WTC11 (cell line): ENCODE measurements around the gene TAF1D. TPM values are rescaled to one million over a fixed set of nuclear protein-coding genes. Genes with fewer than 3 reads are reported as not detected.

Experiments
- ATAC-seq: fragments of 200-7000 bp; cut with Tn5 transposase; 2 replicates; pipeline ENCODE4 v1.10.0; 2021; ENCODE audit warnings: mild to moderate bottlenecking, moderate library complexity
- CTCF ChIA-PET: fragments of 300-600 bp; sonication (Branson Sonifier 250); formaldehyde crosslinking; loops from one replicate; lab custom pipeline; 2021; ENCODE audit warnings: antibody characterized with exemption; lab: Charles Lee
- POLR2A ChIA-PET: fragments of 350-600 bp; sonication (Branson Sonifier 250); formaldehyde crosslinking; loops from one replicate; lab custom pipeline; 2021; ENCODE audit warnings: antibody characterized with exemption; lab: Charles Lee
- DNase-seq: peaks from one replicate; pipeline ENCODE4 v3.0.0; 2021; ENCODE audit warnings: low spot score
- H3K27ac Mint-ChIP-seq: 2 replicates; pipeline ENCODE4 v1.8.0; 2021; ENCODE audit warnings: mixed read lengths
- H3K27me3 Mint-ChIP-seq: 2 replicates; pipeline ENCODE4 v1.8.0; 2021; ENCODE audit warnings: low read depth, mild to moderate bottlenecking, moderate library complexity, mixed read lengths
- H3K36me3 Mint-ChIP-seq: 2 replicates; pipeline ENCODE4 v1.8.0; 2021; ENCODE audit warnings: mixed read lengths
- H3K4me1 Mint-ChIP-seq: 2 replicates; pipeline ENCODE4 v1.8.0; 2022; ENCODE audit warnings: mixed read lengths
- H3K4me3 Mint-ChIP-seq: 2 replicates; pipeline ENCODE4 v1.8.0; 2021; ENCODE audit warnings: mild to moderate bottlenecking, moderate library complexity, mixed read lengths
- H3K9me3 Mint-ChIP-seq: 2 replicates; pipeline ENCODE4 v1.8.0; 2021; ENCODE audit warnings: mixed read lengths
- AFF4 ChIP-seq: sonication (generic); formaldehyde crosslinking; IDR thresholded peaks from 2 replicates; pipeline ENCODE4 v1.8.1; 2023; ENCODE audit warnings: mild to moderate bottlenecking, missing genetic modification reagents, borderline replicate concordance
- CREM ChIP-seq: sonication (generic); formaldehyde crosslinking; IDR thresholded peaks from 2 replicates; pipeline ENCODE4 v1.8.1; 2022; ENCODE audit warnings: mild to moderate bottlenecking, missing genetic modification reagents, moderate library complexity
- EMX1 ChIP-seq: fragments of 250-450 bp; sonication (Bioruptor Pico); IDR thresholded peaks from 2 replicates; pipeline ENCODE4 v1.8.0; 2021; ENCODE audit warnings: mild to moderate bottlenecking
- ETV6 ChIP-seq: sonication (generic); formaldehyde crosslinking; IDR thresholded peaks from 2 replicates; pipeline ENCODE4 v1.8.1; 2022; ENCODE audit warnings: mild to moderate bottlenecking, missing genetic modification reagents
- GABPB1 ChIP-seq: sonication (generic); formaldehyde crosslinking; IDR thresholded peaks from 2 replicates; pipeline ENCODE4 v1.8.1; 2023; ENCODE audit warnings: mild to moderate bottlenecking, missing genetic modification reagents
- MXD4 ChIP-seq: fragments of 250-450 bp; sonication (Bioruptor Pico); IDR thresholded peaks from 2 replicates; pipeline ENCODE4 v1.8.0; 2021; ENCODE audit warnings: mild to moderate bottlenecking, moderate library complexity, borderline replicate concordance
- MYBL2 ChIP-seq: sonication (generic); formaldehyde crosslinking; IDR thresholded peaks from 2 replicates; pipeline ENCODE4 v1.8.1; 2023; ENCODE audit warnings: mild to moderate bottlenecking, moderate library complexity, missing genetic modification reagents
- NFATC4 ChIP-seq: fragments of 250-450 bp; sonication (Bioruptor Pico); IDR thresholded peaks from 2 replicates; pipeline ENCODE4 v1.9.0; 2021; ENCODE audit warnings: mild to moderate bottlenecking
- NR1H2 ChIP-seq: sonication (generic); formaldehyde crosslinking; IDR thresholded peaks from 2 replicates; pipeline ENCODE4 v1.9.0; 2021; ENCODE audit warnings: mild to moderate bottlenecking, moderate library complexity, missing genetic modification reagents
- PRRX2 ChIP-seq: fragments of 250-450 bp; sonication (Bioruptor Pico); IDR thresholded peaks from 2 replicates; pipeline ENCODE4 v1.8.0; 2021; ENCODE audit warnings: mild to moderate bottlenecking
- SMAD3 ChIP-seq: sonication (generic); formaldehyde crosslinking; IDR thresholded peaks from 2 replicates; pipeline ENCODE4 v1.8.0; 2022; ENCODE audit warnings: missing genetic modification reagents, mild to moderate bottlenecking, borderline replicate concordance
- ZBTB21 ChIP-seq: sonication (generic); formaldehyde crosslinking; IDR thresholded peaks from 2 replicates; pipeline ENCODE4 v1.8.1; 2023; ENCODE audit warnings: mild to moderate bottlenecking, missing genetic modification reagents, borderline replicate concordance
- ZNF512 ChIP-seq: sonication (generic); formaldehyde crosslinking; IDR thresholded peaks from 2 replicates; pipeline ENCODE4 v1.8.1; 2022; ENCODE audit warnings: missing genetic modification reagents, borderline replicate concordance
- ZNF671 ChIP-seq: fragments of 250-450 bp; sonication (Bioruptor Pico); IDR thresholded peaks from 2 replicates; pipeline ENCODE4 v1.8.0; 2021; ENCODE audit warnings: mild to moderate bottlenecking
- total RNA-seq: library from RNA; stranded (reverse); gene quantifications from 3 replicates; pipeline ENCODE4 v1.2.3, GENCODE V29; 2021
- TF ChIP-seq, protein P1 (sequence below): fragments of 250-450 bp; sonication (Bioruptor Pico); conservative IDR thresholded peaks from 2 replicates; pipeline ENCODE4 v1.9.0; 2021; ENCODE audit warnings: mild to moderate bottlenecking
- TF ChIP-seq, protein P2 (sequence below): fragments of 250-450 bp; sonication (Bioruptor Pico); IDR thresholded peaks from 2 replicates; pipeline ENCODE4 v1.8.0; 2021; ENCODE audit warnings: mild to moderate bottlenecking
- TF ChIP-seq, protein P3 (sequence below): sonication (generic); formaldehyde crosslinking; IDR thresholded peaks from 2 replicates; pipeline ENCODE4 v1.8.0; 2022; ENCODE audit warnings: mild to moderate bottlenecking, missing genetic modification reagents
- TF ChIP-seq, protein P4 (sequence below): sonication (generic); formaldehyde crosslinking; IDR thresholded peaks from 2 replicates; pipeline ENCODE4 v1.8.1; 2023; ENCODE audit warnings: mild to moderate bottlenecking, missing genetic modification reagents
- TF ChIP-seq, protein P5 (sequence below): sonication (generic); formaldehyde crosslinking; IDR thresholded peaks from 2 replicates; pipeline ENCODE4 v1.8.1; 2022; ENCODE audit warnings: low read depth, mild to moderate bottlenecking, moderate library complexity, missing genetic modification reagents, borderline replicate concordance

The TAF1D gene
- total RNA-seq, 1 experiment from 2014 or later, result 223 TPM

GRCh38 chr11:93738647-93739081 lies 2.6 kb downstream of the TAF1D start:
- POLR2A ChIA-PET, result interaction anchor here (0.9 kb wide), 2 partner anchors 12 to 46 kb away, joined by 3 read pairs; partner anchors contain the start of gene MED17
- H3K36me3 Mint-ChIP-seq, result peaks cover 76% of the 10 kb centered on the region
- ATAC-seq, result no peak
- H3K27ac Mint-ChIP-seq, result peak overlapping the region; percentile 96
- H3K4me3 Mint-ChIP-seq, result peak overlapping the region; percentile 99
- DNase-seq, result no peak
- peaks cover 57% of the 10 kb centered on the region for H3K4me1 Mint-ChIP-seq
- CTCF ChIA-PET, result no interaction called here
- H3K9me3 Mint-ChIP-seq, result no peaks in the 10 kb centered on the region
- no peaks in the 10 kb centered on the region; the same call in 1 of the 2 replicates for H3K27me3 Mint-ChIP-seq
- TF ChIP-seq MXD4 (CRISPR knock-in tag) (no peak), NR1H2 (no peak), PRRX2 (peak; percentile 60), ZNF671 (CRISPR knock-in tag) (0 out of 2 replicates have a peak, but pooled peaks have one; percentile 11), EMX1 (CRISPR knock-in tag) (peak; percentile 87; the same call in 1 of the 2 replicates)
- TF ChIP-seq, protein P1, sequence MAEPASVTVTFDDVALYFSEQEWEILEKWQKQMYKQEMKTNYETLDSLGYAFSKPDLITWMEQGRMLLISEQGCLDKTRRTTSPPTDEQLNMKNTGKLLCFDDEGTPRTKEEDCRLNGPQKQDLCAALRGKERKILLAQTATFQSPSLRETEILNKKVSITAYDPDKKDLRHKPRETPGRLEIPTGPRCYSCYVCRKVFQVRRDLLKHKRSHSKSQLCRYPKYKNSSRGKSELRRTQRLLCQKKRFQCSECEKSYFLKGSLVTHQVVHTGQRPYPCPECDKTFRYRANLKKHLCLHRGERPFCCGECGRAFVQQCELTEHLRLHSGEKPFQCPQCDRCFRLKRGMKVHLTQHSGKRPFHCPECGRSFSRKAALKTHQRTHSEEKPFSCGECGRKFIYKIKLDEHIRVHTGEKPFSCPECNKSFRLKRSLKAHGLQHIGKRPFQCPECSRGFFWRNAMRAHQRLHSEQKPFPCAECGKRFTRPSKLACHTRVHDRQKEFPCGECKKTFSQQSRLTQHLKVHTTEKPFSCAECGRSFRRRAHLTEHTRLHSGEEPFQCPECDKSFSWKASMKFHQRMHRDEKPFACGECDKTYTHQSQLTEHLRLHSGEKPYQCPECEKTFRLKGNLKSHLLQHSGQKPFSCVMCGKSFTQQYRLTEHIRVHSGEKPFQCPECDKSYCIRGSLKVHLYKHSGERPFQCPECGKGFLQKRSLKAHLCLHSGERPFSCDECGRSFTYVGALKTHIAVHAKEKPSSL (CRISPR knock-in tag), result 0 out of 2 replicates have a peak, but pooled peaks have one; percentile 42

- CTCF ChIA-PET, result no interaction called here
- DNase-seq, result no peak
- Mint-ChIP-seq H3K27me3 (no peaks in the 10 kb centered on the region; the same call in 1 of the 2 replicates), H3K4me3 (peak overlapping the region; percentile 99), H3K9me3 (no peaks in the 10 kb centered on the region), H3K4me1 (peaks cover 53% of the 10 kb centered on the region), H3K27ac (peak overlapping the region; percentile 96), H3K36me3 (peaks cover 82% of the 10 kb centered on the region)
- POLR2A ChIA-PET, result interaction anchor here (0.9 kb wide), 2 partner anchors 13 to 46 kb away, joined by 3 read pairs; partner anchors contain the start of gene MED17
- ATAC-seq, result no peak
- TF ChIP-seq, protein P2, sequence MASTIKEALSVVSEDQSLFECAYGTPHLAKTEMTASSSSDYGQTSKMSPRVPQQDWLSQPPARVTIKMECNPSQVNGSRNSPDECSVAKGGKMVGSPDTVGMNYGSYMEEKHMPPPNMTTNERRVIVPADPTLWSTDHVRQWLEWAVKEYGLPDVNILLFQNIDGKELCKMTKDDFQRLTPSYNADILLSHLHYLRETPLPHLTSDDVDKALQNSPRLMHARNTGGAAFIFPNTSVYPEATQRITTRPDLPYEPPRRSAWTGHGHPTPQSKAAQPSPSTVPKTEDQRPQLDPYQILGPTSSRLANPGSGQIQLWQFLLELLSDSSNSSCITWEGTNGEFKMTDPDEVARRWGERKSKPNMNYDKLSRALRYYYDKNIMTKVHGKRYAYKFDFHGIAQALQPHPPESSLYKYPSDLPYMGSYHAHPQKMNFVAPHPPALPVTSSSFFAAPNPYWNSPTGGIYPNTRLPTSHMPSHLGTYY (CRISPR knock-in tag), result no peak
- TF ChIP-seq PRRX2 (no peak), SMAD3 (CRISPR knock-in tag) (no peak), NFATC4 (CRISPR knock-in tag) (no peak), GABPB1 (CRISPR knock-in tag) (no peak), ETV6 (no peak), MYBL2 (CRISPR knock-in tag) (no peak), ZBTB21 (CRISPR knock-in tag) (no peak), EMX1 (CRISPR knock-in tag) (no peak), AFF4 (CRISPR knock-in tag) (no peak), CREM (CRISPR knock-in tag) (no peak), ZNF512 (no peak)
- TF ChIP-seq, protein P3, sequence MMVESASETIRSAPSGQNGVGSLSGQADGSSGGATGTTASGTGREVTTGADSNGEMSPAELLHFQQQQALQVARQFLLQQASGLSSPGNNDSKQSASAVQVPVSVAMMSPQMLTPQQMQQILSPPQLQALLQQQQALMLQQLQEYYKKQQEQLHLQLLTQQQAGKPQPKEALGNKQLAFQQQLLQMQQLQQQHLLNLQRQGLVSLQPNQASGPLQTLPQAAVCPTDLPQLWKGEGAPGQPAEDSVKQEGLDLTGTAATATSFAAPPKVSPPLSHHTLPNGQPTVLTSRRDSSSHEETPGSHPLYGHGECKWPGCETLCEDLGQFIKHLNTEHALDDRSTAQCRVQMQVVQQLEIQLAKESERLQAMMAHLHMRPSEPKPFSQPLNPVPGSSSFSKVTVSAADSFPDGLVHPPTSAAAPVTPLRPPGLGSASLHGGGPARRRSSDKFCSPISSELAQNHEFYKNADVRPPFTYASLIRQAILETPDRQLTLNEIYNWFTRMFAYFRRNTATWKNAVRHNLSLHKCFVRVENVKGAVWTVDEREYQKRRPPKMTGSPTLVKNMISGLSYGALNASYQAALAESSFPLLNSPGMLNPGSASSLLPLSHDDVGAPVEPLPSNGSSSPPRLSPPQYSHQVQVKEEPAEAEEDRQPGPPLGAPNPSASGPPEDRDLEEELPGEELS, result no peak
- TF ChIP-seq, protein P4, sequence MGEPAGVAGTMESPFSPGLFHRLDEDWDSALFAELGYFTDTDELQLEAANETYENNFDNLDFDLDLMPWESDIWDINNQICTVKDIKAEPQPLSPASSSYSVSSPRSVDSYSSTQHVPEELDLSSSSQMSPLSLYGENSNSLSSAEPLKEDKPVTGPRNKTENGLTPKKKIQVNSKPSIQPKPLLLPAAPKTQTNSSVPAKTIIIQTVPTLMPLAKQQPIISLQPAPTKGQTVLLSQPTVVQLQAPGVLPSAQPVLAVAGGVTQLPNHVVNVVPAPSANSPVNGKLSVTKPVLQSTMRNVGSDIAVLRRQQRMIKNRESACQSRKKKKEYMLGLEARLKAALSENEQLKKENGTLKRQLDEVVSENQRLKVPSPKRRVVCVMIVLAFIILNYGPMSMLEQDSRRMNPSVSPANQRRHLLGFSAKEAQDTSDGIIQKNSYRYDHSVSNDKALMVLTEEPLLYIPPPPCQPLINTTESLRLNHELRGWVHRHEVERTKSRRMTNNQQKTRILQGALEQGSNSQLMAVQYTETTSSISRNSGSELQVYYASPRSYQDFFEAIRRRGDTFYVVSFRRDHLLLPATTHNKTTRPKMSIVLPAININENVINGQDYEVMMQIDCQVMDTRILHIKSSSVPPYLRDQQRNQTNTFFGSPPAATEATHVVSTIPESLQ (CRISPR knock-in tag), result no peak
- TF ChIP-seq, protein P5, sequence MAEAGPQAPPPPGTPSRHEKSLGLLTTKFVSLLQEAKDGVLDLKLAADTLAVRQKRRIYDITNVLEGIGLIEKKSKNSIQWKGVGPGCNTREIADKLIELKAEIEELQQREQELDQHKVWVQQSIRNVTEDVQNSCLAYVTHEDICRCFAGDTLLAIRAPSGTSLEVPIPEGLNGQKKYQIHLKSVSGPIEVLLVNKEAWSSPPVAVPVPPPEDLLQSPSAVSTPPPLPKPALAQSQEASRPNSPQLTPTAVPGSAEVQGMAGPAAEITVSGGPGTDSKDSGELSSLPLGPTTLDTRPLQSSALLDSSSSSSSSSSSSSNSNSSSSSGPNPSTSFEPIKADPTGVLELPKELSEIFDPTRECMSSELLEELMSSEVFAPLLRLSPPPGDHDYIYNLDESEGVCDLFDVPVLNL, result no peak
Measured at GRCh38 chr11:93737904-93738612, 3.2 kb downstream of the TAF1D start.
